Measurements from ENCODE around the gene CDC14B.

The CDC14B gene

DNA sequence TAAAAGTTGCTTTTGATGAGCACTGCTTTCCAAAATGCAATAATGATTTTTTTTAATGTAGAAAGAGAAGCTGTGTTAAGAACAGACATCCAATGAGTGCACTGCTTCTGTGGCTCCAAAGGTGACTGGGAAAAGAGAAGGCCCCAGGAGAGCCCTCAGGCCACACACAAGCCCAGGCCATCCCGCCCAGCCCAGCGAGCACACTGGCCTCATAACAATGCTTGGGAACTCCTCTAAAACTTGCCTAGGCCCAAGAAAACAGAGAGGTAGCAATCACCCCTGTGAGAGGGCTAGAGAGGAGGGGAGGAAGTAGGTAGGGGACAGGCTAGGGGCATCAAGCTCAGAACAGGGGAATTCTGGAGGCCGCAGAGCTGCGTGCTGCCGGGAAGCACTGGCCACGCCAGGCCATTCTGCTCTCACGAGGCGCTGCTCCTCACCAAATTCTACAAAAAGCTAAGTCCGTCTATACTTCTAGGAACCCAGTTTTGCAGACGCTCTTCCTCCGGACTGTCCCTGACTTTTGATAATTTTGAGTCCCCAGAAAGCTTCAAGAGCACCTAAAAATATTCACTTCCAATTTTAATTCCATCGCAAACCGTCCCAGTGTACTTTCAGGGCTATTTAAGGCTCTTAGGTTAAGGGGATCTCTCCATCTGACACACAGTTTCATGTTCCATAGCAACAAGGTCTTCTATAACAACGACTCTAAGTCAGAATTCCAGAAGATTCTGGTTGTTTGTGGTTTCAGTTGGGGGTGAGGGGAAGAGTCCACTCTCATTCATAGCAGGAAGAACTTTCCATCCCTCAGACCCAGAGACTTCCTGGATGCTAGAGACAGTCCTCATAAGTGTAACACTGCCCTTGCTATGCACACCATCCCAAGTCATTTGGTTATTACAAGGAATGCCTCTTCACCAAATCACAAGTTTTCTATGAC lies 118.7 kb downstream of the CDC14B start:
- no peak for DNase-seq

DNA sequence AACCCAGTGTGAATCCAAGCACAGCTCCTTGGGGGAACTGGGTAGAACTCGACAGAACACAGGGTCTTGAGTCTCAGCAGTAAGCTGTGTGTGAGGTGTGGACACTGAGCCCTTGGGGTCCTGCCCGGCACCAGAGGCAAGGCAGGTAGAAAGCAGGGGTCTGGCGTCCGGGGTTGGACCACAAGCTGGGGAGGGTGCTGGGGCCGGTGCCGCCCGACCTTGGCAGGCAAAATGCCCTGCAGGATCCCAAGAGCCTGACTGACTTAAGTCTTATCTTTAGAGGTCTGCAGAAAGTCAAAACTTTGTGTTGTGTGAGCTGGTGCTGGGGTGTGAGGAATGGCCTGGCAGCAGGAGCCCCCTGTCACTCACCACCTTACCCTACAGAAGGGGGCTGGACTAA lies 120.4 kb downstream of the CDC14B start:
- no peak for DNase-seq

DNA sequence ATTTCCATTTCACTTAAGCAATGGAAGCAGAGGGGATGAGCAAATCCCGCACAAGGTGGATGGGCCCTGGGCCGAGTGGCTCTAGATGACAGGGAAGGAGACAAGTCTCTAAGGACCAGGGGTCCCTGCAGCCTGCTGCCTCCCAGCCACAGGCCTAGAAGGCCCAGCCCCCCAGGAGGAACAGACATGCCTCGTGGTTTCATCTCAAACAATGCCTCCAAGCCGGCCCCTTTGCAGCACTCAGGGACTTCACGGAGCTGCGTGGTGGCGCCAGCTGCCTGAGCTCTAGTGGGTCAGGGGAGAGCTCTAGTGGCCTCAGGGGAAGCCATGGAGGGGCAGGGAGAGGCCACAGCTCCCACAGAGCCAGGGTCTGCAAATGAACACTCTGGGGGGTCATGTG lies 120.8 kb downstream of the CDC14B start:
- no peak for DNase-seq

DNA sequence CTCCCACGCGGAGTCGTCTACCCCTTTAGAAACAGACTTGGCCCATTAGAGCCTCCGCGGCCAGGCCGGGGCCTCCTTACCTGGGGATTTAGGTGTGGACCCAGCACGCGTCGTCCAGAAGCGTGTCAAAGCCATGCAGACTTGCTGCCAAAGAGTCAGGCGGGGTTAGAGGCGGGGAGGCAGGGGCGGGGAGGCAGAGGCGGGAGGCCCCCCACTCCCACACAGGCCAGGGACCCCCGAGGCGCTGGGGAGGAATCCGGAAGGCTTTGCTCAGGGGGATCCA lies 122.6 kb downstream of the CDC14B start:
- no peak for DNase-seq

GRCh38 chr9:96496368-96497116 lies 123.1 kb downstream of the CDC14B start:
- DNase-seq, result no peak

- no peak for DNase-seq
Measured at GRCh38 chr9:96495341-96495740, 124.3 kb downstream of the CDC14B start.

DNA sequence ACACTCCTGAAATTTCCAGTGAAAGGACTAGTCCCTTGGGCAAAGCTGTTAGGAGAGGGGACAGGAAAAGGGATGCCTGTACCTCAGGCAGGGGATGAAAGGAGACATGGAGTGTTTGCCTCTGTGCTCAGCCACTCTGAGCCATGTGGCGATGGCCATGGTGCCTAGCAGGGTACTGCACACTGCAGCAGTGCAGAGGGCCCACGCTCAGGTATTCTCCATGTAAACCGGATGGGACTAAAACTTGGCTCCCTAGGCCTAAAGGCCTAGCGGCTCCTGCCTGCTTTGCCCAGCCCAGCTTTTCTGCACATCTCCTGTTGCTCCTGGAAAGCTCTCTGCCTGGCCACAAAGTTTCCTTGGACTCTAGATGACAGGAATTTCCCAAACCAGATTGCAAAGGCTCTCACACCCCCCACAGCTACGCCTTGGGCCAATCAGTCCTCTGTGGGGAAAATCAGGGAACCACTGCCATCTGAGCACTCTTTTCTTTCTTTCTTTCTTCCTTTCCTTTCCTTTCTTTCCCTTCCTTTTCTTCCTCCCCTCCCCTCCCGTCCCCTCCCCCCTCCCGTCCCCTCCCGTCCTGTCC lies 125.3 kb downstream of the CDC14B start:
- DNase-seq, result no peak

GRCh38 chr9:96493757-96494156 lies 125.9 kb downstream of the CDC14B start:
- DNase-seq, result no peak

DNA sequence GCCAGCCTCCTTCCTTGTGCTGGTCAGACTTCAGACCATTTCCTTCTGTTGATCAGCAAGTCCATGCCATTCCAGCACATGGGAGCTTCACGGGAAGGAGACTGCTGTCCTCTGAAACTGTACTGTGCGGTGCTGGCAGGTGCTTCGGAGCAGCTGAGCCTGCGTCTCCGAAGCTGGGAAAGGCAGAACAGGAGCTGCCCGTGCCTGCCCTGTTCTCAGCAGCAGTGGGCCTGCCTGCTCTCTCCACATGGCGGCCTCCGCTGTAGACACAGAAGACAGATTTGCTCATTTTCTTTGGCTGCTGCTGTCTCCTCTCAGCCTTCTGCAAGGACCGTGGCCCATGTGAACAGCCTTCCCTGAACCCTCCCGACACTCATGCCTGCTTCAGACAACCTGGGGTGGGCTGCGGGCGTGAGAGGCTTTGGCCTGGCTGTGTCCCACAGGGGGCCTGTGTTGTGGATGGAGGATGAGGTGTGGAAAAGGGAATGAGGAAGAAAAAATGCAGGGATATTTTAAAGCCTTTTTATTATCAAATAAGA lies 126.6 kb downstream of the CDC14B start:
- DNase-seq, result no peak

DNA sequence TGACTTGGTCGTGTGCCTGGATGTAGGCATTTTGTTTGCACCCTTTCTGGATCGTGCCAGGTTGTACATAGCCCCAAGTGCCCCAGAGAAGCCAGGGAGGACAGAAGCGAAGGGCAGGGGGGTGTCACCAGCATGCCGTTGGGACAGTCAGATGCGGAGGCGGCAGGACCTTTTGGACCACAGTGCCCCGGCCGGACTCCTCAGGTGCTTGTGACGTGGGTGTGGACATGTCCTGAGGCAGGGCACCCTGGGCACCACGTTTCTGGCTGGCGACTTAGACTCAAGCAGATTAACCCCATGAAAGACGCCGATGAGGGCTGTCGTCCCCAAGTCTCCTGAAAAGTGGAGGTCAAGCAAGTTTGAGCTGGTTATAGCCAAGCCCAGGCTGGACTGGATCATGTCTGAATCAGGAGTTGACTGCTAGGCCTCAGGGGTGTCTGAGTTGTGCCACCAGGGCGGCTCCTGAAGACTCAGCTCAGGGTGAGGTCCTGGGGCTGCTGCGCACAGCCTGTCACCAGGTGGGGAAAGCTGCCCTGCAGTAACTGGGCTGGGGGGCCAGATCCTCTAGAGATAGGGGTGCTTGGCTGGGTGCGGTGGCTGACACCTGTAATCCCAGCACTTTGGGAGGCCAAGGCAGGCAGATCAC lies 127.6 kb downstream of the CDC14B start:
- no peak for DNase-seq

GRCh38 chr9:96491079-96491879 lies 128.4 kb downstream of the CDC14B start:
- no peak for DNase-seq

DNA sequence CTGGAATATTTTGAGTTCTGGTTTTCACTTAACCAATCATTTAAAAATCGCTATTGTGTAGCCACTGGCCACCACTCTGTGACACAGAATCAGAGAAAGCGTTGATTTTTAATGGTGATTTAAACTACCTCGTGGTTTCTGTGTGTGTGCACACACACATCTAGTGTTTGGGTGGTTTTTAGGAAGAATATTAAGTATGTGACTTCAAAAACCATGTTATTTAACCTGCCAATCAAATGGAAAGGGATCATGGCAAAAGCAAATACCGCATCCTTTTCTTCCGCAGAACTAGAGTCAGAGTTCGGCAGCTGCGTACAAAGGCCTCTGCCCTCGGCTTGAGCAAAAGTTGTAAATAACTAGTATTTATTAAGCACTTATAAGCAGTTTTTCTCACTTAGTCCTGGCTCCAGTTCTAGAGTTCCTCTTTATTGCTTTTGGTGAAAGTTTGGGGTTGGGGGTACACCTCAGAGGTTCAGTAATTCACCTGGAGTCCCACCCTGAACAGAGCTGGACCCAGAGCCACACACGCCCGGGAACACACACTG lies 129.0 kb downstream of the CDC14B start:
- no peak for DNase-seq

- DNase-seq, result no peak
Measured at GRCh38 chr9:96489482-96489979, 130.1 kb downstream of the CDC14B start.

- no peak for DNase-seq
Measured at GRCh38 chr9:96487949-96488348, 131.7 kb downstream of the CDC14B start.

DNA sequence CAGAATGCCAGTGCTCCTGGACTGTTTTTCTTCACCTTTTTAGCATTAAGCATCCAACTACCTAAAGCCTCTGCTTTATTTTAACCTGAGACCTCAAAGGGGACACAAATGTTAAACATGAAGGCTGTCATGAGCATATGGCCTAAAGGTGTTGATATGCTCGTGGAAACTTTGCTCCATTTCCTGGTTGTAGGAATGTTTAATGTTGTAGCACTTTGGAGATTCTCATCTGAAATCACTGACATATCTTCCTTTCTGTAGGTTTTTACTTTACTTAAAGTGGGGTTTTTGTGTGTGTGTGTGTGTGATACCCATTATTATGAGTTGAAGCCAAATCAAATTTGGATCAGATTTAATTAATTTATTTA lies 132.6 kb downstream of the CDC14B start:
- no peak for DNase-seq

DNA sequence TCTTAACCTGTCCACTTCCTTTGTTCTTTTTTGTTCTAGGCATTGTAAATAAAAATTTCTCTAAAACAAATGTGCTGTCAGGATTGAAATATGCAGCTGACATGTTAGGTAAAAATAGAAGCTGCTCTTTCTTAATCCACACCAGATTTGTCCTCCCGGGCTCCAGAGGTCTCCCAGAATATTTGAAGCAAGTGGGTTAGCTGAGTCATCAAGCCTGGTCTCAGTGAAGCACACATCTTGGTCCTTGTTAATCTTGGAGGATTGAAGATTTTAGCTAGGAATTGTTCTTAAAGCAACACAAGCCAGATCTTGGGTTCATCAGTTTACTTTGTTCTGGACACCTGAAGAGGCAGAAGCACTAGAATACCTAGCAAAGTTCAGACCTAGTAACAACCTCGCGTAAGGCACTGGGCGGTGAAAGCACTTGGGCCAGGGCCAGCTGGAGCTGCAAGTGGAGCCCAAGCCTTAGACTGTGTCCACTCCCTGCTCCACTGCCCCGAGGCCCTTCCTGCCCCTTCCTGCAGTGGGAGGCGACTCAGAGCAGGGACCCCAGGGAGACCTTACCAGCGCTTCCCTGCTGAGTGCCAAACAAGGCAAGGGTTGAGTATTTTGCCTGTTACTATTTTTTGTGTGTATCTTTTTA lies 133.1 kb downstream of the CDC14B start:
- no peak for DNase-seq

- no peak for DNase-seq
Measured at GRCh38 chr9:96485280-96485679, 134.4 kb downstream of the CDC14B start.

GRCh38 chr9:96484521-96484931 lies 135.1 kb downstream of the CDC14B start:
- DNase-seq, result no peak

DNA sequence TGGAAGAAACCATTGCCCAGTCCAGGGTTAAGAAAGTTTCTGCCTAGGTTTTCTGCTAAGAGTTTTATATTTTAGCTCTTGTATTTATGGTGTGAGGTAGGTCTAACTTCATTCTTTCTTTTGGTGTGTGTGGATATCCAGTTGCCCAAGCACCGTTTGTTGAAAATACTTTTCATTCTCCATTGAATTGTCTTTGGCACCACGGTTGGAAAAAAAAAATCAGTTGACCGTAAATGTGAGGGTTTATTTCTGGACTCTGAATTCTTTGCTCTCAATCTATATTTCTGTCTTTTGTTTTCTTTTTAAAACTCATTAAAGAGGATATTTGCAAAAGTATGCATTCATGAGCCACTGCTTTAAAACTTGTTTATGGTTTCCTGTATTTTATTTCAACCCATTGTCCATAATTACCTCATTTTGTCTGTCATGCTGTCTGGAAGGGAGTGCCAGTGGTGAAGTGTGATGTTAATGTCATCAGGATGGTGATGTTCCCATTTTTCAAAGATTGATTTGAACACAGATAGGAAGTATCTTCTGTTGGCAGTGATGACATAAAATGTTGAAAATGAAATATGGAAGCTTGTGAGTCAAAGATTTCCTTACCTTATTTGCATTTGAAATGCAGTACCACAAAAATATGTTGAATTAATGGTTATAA lies 135.8 kb downstream of the CDC14B start:
- no peak for DNase-seq

DNA sequence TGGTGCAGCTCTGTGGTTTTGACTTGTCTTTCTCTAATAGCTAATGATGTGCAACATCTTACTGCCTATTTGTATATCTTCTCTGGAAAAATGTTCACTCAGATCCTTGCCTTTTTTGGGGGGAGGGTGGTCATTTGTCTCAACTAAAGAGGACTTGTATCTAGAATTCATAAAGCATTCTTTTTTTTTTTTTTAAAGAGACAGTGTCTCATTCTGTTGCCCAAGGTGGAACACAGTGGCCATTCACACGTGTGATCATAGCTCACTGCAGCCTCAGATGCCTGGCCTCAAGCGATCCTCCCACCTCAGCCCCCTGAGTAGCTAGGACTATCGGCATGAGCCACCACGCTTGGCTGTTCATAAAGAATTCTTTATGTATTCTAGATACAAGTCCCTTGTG lies 136.4 kb downstream of the CDC14B start:
- DNase-seq, result no peak

- no peak for DNase-seq
Measured at GRCh38 chr9:96482476-96482875, 137.2 kb downstream of the CDC14B start.

Data from NCI-H1930 (cell line).